D721Med (cell line): Measurements from ENCODE around the gene LINC01488.

Experiments
- DNase-seq: peaks from one replicate; pipeline ENCODE4 v3.0.0; 2011; ENCODE audit warnings: low spot score; ENCODE audit not compliant: insufficient read length
- FAIRE-seq: peaks from 2 replicates; lab custom pipeline; 2011; peaks lifted over from hg19 to GRCh38; lab: Jason Lieb, UNC
- CTCF ChIP-seq: IDR thresholded peaks from 2 replicates; pipeline ENCODE4 v1.5.1; 2012; ENCODE audit warnings: mild to moderate bottlenecking, control low read depth; ENCODE audit not compliant: insufficient read depth; ENCODE audit errors: missing control alignments

The LINC01488 gene

GRCh38 chr11:69461272-69461962, 20.0 kb upstream of the LINC01488 start:
- DNase-seq (no peak), FAIRE-seq (no peak)
- no peak for TF ChIP-seq CTCF

- DNase-seq (no peak), FAIRE-seq (no peak)
- no peak for TF ChIP-seq CTCF
These were observed 19.1 kb upstream of the LINC01488 start for GRCh38 chr11:69462106-69462951.

GRCh38 chr11:69463181-69463994, 18.1 kb upstream of the LINC01488 start:
- TF ChIP-seq CTCF, result no peak
- no peak for FAIRE-seq
- no peak for DNase-seq

- TF ChIP-seq CTCF, result no peak
- no peak for FAIRE-seq
- DNase-seq, result no peak
These were observed 17.2 kb upstream of the LINC01488 start for GRCh38 chr11:69463995-69464960.

GRCh38 chr11:69465236-69466000, 16.0 kb upstream of the LINC01488 start:
- no peak for FAIRE-seq
- DNase-seq, result no peak
- no peak for TF ChIP-seq CTCF
